GM19452 (cell line): ENCODE data around the gene PRKCB.
"Not testable (repeated sequence)": the region's sequence is repeated elsewhere in the genome, so short reads cannot be mapped to it uniquely, and the experiment has no call there.

Experiments used
- ATAC-seq: cut with Tn5 transposase; IDR thresholded peaks from one replicate; pipeline ENCODE4 v1.9.1; 2021; ENCODE audit not compliant: unreplicated experiment

The PRKCB gene

DNA sequence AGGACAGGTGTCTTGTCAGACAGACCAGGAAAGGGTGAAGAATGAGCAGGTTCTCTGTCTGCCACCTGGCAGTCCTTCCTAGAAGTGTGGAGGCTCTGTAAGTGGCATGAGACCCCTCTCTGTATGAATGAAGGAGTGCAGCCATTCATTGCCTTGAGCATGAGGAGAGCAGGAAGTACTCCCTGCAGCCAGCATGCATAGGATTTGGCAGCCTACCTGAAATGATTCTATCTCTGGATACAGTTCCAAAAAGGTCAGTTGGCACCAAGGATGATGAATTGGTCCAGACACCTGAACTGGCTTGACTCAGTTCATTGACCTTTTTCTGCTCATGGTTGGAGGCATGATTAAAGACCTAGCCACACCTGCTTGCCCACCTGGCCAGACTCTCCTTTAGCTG is 163.0 kb downstream of the PRKCB start:
- no peak for ATAC-seq

DNA sequence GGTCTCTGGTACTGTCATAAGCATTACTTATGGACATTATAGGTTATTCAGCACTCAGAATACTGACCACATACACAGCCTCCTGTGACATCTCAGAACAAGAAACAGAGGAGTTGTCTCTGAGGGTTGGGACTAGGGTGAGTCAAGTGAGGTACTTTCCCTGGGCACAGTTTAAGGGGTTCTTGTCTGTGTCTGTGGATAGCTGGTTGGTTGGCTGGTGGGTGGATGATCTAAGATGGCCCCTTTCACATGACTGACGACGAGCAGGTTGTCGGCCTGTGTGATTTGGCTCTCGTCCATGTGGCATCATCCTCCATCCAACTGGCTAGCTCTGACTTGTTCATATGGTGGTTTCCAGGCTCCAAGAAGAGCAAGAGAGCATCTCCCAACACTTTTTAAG is 163.9 kb downstream of the PRKCB start:
- no peak for ATAC-seq

DNA sequence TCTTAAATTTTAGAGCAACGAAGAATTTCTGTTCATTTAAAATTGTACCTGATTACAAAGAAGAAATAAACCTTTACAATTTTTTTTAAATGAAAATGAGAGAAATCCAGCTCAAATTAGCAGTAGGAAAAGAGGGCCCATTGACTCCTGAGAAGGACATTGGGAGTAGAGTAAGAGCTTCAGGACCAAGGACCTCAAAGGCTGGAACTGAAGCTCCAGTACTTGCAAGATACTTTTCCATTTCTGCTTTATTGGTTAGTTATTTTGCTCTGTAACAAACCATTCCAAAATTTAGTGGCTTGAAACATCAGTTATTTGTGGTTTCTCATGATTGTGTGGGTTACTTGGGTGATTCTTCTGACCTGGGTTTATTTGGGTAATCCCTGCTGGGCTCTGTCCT is 165.9 kb downstream of the PRKCB start:
- no peak for ATAC-seq

DNA sequence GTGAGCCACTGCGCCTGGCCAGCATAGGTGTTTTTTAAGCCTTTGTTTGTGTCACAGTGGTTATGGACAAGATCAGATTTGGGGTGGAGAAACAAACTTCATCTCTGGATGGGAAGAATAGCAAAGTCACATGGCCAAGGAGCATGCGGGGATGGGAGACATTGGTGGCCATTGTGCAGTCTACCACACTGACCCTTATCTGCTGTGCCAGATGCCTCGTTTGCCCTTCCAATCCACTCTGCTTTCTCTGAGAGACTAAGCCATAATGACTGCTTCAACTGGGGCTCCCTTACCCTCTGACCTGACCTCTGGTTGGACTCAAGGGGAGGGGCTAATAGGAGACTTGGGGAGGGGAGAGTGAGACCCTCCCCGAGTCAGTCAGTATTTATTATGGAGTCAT is 166.8 kb downstream of the PRKCB start:
- no peak for ATAC-seq

DNA sequence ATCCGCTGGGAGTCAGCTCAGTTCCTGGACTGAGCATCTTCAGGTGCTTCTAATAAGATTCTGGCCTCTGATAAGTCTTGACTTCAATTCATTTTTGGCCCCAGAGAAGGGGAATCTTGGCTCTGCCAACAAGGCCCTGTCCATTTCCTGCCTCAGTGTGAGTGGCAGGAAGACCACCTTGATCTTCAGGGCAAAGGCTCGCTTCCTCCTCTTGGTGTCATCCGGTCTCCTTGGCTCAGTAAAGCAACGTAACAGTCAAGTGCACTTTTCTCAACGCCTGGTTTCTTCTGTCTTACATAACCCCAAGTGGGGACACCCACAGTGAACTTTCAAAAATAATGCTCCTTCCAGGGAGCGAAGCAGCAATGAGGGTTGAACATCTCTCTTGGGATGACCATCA is 169.8 kb downstream of the PRKCB start:
- ATAC-seq: no peak

DNA sequence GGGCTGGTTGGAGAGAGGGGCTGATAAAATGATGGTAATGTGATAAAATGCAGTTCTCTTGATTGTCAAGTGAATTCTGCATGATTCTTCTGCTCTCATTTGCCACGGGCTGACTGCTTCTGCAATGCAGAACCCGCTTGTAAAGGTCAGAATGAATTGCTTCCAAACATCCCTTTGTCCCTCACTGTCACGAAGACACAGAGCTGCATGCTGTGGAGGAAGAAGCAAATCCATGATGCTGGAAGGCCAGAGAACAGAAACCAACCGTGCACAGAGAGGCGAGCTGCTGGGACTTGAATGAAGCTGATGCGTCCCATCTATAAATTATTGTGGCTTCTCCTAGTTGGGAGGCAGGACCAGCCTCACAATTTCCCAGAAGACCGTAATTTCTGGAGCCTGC is 171.6 kb downstream of the PRKCB start:
- no peak for ATAC-seq

DNA sequence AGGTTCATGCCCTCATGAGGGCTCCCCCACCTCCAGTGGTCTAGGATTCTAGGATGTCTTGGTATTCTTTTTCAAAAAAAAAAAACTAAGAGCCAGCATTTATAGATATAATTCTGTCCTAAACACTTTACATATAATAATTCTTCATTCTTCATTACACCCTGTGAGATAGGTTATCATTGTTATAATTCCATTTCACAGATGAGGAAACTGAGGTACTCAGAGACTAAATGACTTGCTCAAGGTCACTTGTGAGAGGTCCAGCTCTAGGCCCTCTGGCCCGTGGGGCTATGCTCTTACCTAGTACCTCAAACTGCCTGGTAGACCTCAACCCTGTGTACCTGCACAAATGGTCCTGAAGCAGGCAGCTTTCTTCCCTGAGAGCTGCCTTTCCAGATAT is 172.2 kb downstream of the PRKCB start:
- no peak for ATAC-seq

DNA sequence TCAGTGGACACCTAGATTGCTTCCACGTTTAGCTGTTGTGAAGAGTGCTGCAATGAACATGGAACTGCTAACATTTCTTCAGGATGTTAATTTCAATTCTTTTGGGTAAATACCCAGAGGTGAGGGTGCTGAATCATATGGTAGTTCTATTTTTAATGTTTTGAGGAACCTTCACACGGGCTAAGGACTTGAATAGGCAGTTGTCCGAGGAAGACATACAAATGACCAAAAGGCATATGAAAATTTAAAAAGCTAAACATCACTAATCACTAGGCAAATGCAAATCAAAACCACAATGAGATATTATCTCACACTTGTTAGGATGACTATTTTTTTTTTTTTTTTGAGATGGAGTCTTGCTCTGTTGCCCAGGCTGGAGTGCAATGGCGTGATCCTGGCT is 173.3 kb downstream of the PRKCB start:
- ATAC-seq: no peak

DNA sequence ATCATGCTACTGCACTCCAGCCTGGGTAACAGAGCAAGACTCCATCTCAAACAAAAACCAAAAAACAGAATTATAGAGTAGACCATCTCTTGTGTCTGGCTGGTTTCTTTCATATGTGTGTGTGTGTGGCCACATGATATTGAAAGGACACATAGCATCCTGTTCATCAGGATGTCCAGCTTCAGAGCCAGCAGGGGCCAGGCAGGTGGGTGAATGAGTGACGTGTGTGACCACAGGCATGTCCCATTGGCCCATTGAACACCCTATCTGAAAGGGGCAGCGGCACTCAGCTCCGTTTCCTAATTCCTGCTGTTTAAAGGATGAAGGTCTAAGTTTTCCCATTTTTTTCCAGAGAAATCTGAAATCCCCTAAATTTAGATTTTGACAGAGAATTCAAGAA is 174.2 kb downstream of the PRKCB start:
- no peak for ATAC-seq

DNA sequence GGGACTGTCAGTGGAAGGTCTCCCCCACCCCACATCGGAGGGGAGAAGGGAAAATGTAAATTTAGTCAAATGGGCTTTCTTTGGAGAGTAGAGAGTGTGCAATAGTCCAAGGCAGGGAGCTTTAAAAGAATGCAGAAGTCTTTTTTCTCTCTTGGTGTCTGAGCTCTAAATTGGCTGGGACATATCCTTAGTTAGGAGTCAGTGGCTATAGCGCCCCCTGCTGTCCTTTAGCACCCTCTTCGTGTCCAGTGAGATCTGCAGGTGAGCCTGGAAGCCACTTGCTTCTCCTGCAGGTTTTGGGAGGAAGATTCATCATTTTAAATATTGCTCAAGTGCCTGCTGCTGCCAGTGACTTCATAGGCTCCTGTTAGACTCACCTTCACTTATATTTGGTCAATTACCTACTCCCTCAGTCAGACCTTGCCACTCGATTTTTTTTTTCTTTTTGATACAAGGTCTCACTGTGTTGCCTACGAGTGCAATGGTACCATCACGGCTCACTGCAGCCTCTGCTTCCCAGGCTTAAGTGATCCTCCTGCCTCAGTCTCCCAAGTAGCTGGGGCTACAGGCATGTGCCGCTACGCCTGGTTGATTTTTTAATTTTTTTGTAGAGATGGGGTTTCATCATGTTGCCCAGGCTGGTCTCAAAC is 174.8 kb downstream of the PRKCB start:
- no peak for ATAC-seq

DNA sequence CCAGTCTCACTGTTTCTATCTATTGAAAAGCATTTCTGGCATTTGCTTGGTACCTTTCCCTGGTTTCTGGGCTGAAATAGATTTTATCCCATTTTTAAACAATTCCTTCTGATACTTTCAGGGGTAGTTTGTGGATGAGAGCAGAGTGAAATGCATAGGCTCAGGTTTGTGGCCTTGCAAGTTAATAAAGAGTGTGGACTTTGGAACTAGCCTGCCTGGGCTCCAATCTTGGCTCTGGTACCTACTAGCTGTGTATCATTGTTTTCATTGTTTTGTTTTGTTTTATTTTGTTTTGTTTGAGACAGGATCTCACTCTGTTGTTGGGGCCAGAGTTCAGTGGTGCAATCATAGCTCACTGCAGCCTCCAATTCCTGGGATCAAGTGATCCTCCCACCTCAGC is 175.5 kb downstream of the PRKCB start:
- no peak for ATAC-seq

DNA sequence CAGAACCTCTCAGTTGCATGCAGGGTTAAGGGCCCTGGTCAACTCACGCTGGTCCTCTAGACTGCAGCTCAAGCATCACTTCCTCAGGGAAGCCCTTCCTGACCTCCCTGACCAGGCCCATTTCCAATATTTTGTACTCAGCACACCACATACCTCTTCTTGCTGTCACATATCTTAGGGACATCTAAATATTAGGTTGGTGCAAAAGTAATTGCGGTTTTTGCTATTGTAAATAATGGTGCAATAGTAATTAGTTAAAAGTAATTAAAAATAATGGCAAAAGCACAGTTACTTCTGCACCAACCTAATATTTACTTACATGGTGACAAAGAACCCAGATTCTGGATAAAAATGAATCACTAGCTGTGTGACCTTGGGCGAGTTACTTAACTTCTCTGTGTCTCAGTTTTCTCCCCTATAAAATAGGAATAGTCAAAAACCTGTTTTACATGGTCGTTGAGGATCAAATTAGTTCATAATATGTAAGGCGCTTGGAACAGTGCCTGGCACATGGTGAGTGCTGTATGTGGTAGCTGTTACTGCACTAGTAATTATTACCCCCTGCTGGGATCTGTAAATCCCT is 177.4 kb downstream of the PRKCB start:
- ATAC-seq: no peak

DNA sequence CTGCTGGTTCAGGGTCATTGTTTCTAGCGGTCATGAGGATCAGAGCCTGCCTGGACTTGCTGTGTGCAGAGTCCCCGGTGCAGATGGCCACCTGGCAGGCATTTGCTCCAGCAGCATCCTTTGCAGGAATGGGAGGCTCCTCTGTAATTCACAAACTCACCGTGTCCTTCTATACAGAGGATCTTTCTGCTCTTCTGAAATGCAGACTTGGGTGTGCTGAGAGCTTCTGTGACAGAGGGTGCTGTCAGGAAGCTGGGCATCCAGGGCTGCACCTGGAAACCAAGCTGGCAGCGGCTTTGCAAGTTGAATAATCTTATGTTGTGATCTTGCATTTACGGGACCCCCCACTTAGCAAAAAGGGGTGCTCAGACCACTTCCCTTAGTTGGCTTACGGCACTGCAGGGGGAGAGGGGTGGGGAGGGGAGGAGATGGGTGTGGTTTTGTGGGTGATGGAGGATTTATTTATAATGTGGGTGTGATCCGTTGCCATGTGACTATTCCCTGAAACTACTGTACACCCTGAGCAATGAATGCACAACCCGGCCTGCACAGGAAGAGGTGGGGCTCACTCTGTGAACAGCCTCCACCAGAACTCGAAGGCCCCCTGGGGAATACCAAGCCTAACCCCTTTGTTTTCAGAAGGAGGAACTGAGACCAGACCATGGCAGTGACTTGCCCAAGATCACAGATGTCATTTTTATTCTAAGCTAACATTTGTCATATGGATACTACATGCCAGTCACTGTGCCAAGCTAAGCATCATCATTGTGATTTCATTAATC is 178.3 kb downstream of the PRKCB start:
- ATAC-seq: peak; percentile 93

DNA sequence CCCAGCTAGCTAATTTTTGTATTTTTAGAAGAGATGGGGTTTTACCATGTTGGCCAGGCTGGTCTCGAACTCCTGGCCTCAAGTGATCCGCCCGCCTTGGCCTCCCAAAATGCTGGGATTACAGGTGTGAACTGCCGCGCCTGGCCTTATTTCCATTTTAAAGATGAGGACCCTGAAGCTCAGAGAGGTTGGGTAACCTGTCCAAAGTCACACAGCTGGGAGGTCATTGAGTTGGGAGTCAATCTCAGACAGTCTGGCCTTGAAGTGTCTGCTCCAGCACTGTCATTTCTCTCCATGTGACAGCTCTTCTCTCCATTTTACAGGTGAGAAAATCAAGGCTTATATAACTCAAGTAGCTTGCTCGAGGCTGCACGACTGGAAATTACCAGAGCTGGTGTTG is 179.2 kb downstream of the PRKCB start:
- ATAC-seq: not testable (repeated sequence)

DNA sequence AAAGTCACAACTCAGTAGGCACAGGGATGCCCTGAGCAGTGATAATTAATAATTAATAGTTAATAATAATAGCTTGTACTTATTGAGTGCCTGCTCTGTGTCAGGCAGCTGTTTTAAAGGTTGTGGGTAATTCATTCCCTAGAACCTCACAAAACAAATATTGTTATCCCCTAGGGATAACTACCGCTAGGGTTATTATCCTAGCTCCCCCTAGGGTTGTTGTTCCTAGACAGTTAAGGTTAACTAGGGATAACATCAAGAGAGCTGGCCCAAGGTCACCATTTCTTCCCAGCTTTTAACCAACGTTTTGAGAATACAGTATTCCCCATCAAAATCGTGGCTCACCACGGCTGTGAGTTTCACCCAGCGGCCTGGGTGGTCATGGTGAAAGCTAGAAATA is 180.1 kb downstream of the PRKCB start:
- no peak for ATAC-seq

DNA sequence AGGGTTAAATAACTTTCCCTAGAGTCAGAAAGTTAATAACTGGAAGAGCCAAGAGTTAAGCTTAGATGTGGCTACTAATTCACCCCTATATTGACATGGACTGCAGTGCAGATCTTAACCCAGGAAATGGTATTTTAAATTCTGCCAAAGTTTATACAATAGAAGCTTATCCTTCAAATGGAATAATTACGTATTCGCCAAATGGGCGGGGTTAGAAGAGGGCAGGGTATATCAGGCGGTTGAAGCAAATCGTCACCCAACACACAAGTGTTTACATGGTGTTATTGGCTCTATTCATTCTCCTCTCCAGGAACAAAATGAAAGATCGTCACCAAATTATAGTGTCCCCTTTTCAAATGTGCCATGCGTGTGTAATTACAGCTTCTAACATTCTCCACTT is 182.7 kb downstream of the PRKCB start:
- no peak for ATAC-seq

DNA sequence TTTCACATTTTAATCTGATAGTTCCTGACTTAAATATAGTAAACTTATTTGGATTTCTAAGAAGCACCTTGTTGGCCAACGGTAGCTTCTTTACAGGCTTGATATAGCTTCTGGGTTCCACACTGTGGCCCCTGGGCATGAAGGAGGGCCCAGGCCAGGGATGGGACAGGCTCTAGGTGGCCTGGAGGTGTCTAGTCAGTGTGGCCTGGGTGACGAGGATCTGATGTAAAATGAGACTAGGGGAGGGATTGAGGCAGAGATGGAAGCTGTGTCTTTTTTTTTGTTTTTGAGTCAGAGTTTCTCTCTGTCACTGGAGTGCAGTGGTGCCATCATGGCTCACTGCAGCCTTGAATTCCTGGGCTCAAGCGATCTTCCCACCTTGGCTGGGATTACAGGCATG is 187.0 kb downstream of the PRKCB start:
- ATAC-seq: no peak

DNA sequence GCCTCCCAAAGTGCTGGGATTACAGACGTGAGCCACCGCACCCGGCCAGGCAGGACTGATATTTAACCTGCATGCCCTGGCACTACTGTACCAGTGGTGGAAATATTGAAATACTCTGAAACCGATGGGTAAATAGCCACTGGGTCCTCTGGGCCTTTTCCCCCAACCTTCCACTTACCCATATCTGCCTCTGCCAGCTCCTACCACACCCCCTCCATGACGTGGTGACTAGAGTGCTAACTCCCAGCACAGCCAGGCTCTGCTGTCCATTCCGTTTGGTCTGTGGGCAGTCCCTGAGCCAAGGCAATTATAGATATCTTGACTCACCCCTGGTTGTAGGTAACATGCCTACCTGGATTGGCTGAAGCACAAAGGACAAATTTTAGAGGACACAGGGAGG is 187.8 kb downstream of the PRKCB start:
- no peak for ATAC-seq

DNA sequence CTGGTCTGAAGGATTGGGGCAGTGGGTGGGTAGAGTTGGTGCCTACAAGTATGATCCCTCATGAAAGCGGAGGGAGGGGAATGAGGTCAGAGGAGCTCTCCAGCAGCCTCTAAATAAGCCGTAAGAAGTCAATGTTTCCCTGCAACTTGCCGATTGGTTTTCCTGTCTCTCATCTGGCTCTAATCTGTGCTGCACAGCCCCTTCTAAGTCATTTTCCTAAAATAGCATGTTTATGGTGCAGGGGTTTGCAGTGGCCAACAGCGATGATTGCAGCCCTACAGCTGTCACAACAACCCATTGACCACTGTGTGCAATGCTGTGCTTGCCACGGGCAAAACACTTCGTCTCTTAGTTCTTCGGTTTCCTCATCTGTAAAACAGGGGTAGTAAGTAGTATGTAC is 189.2 kb downstream of the PRKCB start:
- no peak for ATAC-seq

DNA sequence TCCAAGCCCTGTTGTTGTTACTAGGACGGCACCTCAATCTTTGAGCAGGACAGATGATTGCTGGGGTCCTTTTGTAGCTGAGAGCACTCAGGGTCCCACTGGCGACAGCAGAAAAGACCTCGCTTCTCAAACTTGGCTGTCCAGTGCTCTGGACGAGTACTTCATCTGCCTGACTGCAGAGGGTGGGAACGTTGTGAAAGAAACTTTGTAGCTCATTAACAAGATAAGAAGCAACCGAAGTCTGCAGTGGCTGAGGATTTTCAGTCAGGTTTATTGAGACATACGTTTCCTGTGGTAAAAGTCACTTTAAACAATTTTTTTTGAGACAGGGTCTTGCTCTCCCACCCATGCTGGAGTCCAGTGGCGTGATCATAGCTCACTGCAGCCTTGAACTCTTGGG is 191.7 kb downstream of the PRKCB start:
- no peak for ATAC-seq

DNA sequence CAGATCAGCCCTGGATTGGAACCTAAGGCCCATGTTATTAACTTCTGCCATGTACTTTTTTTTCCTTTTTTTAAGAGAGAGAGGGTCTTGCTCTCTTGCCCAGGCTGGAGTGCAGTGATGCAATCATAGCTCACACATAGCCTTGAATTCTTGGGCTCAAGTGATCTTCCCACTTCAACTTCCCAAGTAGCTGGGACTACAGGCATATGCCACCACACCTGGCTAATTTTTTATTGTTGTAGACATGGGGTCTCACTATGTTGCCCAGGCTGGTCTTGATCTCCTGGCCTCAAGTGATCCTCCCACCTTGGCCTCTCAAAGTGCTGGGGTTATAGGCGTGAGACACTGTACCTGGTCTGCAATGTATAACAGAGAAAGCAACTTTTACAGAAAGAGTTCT is 194.1 kb downstream of the PRKCB start:
- not testable (repeated sequence) for ATAC-seq

DNA sequence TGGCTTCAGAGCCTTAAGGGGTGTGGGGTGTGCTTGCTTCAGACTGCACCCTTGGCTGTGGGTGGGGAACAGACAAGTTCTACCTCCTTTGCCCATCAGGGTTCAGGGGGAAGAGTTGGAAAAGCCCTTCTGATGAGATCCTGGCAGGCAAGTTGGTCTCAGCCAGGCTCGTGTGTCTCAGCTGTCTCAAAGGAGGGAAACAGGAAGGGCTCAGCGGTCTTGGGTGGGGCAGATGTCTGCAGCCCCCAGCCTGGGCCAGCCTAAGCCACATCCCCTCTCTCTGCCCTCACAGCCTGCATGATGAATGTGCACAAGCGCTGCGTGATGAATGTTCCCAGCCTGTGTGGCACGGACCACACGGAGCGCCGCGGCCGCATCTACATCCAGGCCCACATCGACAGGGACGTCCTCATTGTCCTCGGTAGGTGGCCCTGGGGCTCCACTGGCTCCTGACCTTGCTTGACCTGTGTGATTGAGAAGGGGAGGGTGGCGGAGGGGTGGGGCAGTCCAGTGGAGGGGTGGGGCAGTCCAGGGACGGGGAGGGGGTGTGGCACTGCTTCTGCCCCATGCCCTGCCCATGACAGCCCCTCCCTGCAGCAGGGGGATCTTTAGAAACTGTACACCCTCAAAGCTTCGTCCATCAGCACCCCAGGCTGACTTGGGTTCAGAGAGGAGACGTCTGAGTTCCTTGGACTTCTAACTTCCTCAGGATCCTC is 199.5 kb downstream of the PRKCB start:
- no peak for ATAC-seq
